ENCODE measurements around the gene TPPP2.

TPPP2 gene

DNA sequence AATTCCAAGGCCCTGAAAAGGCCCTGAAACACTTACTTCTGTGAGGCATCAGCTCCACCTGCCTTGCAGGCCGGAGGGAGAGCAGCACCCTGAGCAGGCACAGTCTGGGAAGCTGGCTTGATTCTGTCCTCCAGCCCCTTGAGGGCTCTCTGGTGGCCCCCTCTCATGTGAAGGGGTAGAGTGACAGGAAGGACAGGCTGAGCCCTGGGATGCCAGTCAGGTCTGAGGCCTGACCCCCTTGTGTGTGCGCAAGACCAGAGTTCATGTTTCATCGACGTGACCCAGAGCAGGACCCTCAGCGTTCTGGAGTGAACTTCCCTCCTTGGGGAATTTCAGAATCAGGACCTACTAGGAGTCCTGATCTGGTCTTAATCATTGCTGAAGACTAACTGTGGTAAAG lies 28.9 kb downstream of the TPPP2 start:
- no peak for DNase-seq

GRCh38 chr14:21059842-21060613 lies 30.0 kb downstream of the TPPP2 start:
- no peak for DNase-seq

GRCh38 chr14:21060614-21061346 lies 30.8 kb downstream of the TPPP2 start:
- DNase-seq = no peak

- DNase-seq = no peak
Measured at GRCh38 chr14:21061347-21061668, 31.3 kb downstream of the TPPP2 start.

GRCh38 chr14:21063479-21063878 lies 33.5 kb downstream of the TPPP2 start:
- no peak for DNase-seq

- no peak for DNase-seq
Measured at GRCh38 chr14:21066882-21067502, 37.0 kb downstream of the TPPP2 start.

- peak; percentile 72 to 82 (median 75) for DNase-seq
Measured at GRCh38 chr14:21068521-21069387, 38.7 kb downstream of the TPPP2 start.

- peak in 1 of 3 donors; percentile 18 for DNase-seq
Measured at GRCh38 chr14:21069388-21070082, 39.5 kb downstream of the TPPP2 start.

- DNase-seq = peak; percentile 47 to 84 (median 59)
Measured at GRCh38 chr14:21070083-21070609, 40.1 kb downstream of the TPPP2 start, which contains the start of gene ARHGEF40. Gene ARHGEF40 (plus strand): TSS chr14:21070304. CDS start chr14:21070397, 93 bp downstream.

DNA sequence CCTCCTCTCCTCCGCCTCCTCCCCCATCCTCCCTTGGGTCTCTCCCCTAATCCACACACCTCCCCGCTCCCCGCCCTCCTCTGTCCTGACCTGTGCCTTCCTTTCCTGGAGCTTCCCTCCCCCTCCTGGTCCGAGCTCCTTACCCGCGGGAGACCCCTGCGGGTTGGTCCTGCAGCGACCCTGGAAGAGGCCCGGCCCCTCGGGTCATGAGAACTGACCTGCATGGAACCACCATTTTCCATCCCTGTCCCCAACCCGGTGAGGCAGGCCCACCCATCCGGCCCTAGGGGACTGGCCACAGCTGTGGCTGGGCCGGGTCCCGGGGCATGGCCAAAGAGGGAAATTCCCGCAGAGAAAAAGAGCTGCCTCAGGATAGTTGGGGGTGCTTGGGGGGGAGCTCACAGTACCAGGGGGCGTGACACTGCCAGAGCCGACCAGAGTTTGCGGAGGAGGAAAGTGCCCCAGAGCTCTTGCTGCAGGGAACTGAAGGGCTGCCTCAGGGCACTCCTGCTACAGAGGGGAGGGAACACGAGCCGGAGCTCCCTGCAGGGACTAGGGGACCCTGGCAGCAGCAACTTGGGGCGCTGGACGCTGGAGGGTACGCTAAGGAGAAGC lies 40.7 kb downstream of the TPPP2 start:
- peak; percentile 59 to 74 (median 59) for DNase-seq

DNA sequence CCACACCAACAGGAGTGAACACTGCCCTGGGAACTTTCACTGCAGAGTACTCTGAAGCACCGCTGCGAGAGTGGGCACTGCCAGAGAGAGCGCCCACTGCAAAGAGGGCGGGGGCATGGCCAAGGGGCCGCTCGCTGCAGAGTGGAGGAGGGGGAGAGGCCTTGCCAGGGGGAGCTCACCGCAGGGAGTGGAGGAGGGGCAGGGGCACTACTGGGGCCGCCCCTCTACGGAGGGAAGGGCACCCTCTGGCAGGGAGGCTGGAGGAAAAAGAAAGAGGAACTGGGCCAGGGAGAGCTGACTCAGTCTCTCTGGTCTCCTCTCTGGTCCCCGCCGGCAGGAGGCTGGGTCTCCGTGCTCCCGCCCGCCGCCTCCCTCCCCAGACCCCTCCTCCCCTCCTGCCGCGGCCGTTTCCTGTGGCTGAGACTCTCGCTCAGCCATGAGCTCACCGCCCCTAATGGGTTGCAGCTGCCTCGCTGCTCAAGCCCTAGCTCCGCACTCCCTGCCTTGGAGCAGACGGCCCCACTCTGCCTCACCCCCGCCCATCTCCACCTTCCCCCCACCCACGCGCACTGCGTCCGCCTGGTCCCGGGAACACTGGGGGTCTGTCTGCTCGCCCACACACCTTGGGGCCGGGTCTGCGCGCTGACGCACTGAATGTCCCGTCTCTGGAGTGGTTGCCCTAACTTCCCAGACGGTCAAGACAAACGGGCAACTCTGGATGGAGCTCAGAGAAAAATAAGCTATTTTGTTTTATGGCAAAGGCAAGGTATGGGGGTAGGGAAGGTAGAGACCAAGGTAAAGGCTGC lies 41.4 kb downstream of the TPPP2 start:
- peak; percentile 85 to 92 (median 88) for DNase-seq

DNA sequence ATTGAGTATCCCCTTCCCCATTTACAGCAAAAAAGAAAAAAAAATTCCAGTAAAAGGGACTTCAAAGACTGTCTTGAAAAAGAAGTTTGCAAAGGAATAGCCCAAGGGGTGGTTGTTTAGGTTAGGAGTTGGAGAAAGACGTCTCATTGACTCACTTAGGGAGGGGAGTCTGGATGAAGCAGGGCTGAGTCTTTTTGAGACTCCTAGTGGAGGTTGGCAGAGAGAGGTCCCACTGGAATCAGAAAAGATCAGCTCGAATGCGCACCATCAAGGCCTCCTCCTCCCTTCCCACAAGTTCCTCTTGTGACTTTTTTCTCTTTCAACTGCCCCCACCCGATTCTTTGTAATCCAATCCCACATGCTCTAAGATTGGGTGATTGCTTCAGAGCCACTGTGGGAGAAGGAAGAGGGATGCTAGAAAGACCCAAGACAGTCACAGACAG lies 42.0 kb downstream of the TPPP2 start:
- peak; percentile 77 to 84 (median 83) for DNase-seq

GRCh38 chr14:21072781-21073339 lies 42.8 kb downstream of the TPPP2 start:
- no peak for DNase-seq

- DNase-seq = no peak
Measured at GRCh38 chr14:21073921-21074320, 43.9 kb downstream of the TPPP2 start.

DNA sequence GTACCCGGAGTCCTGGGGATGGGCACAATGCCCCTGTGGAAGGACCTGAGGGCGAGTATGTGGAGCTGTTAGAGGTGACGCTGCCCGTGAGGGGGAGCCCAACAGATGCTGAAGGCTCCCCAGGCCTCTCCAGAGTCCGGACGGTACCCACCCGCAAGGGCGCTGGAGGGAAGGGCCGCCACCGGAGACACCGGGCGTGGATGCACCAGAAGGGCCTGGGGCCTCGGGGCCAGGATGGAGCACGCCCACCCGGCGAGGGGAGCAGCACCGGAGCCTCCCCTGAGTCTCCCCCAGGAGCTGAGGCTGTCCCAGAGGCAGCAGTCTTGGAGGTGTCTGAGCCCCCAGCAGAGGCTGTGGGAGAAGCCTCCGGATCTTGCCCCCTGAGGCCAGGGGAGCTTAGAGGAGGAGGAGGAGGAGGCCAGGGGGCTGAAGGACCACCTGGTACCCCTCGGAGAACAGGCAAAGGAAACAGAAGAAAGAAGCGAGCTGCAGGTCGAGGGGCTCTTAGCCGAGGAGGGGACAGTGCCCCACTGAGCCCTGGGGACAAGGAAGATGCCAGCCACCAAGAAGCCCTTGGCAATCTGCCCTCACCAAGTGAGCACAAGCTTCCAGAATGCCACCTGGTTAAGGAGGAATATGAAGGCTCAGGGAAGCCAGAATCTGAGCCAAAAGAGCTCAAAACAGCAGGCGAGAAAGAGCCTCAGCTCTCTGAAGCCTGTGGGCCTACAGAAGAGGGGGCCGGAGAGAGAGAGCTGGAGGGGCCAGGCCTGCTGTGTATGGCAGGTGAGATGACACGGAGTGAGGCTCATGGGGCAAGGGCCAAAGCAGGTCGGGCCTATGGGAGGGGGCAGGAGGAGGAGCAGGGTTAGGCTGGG lies 44.6 kb downstream of the TPPP2 start:
- DNase-seq = no peak

GRCh38 chr14:21075719-21076437 lies 45.9 kb downstream of the TPPP2 start:
- DNase-seq = no peak

DNA sequence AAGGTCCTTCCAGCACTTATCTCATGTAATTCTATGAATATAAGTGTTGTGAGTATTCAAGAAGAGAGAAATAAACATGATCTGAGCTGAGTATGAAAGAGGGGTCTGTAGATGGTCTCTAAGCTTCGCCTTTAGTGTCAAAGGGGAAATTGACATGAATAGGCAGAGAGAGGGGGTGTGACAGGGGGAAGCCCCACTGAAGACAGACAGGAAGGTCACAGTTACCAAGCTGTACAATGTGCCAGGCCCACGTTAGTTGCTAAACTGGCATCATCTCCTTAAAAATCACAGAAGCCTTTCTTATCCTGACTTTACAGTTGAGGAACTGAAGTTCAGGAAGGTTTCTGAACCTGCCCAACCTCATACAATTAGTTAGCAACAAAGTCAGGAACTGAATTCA lies 47.7 kb downstream of the TPPP2 start:
- DNase-seq = peak in 2 of 3 donors; percentile 13 to 31

DNA sequence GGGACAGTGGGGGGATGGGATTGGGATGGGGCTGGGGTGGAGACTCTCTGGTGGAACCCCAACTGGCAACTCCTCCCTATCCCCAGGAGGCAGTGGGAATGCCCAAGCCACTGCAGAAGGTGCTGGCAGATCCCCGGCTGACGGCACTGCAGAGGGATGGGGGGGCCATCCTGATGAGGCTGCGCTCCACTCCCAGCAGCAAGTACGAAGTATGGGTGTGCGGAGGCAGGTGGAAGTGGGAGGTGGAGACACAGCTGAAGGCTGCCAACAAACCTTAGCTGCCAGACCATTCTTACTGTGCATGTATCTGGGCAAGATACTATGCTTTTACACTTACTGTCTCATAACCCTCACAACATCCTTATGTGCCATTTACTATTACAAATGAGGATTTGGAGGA lies 48.3 kb downstream of the TPPP2 start:
- DNase-seq = no peak

All from suppressor macrophage treated with lipopolysaccharide for 1 hour (primary cell).